GOT3 (cell line): ENCODE data around the gene NSMCE4A.
"Not testable (repeated sequence)": the region's sequence is repeated elsewhere in the genome, so short reads cannot be mapped to it uniquely, and the experiment has no call there.

Experiments
- DNase-seq: peaks from one replicate; lab custom pipeline; 2025; ENCODE audit warnings: mixed read lengths; lab: John Stamatoyannopoulos, UW

Gene NSMCE4A

GRCh38 chr10:121974535-121975294 lies at the start of gene NSMCE4A:
Gene NSMCE4A, minus strand, starts transcription at chr10:121975217. Its CDS starts 52 bp downstream, at chr10:121975165.
- no peak for DNase-seq

- DNase-seq = not testable (repeated sequence)
These were observed 48.2 kb upstream of the NSMCE4A start for GRCh38 chr10:122023257-122023656.

- no peak for DNase-seq
These were observed 47.3 kb upstream of the NSMCE4A start for GRCh38 chr10:122022276-122022675.

- no peak for DNase-seq
These were observed 46.8 kb upstream of the NSMCE4A start for GRCh38 chr10:122021828-122022227.

- no peak for DNase-seq
These were observed 46.4 kb upstream of the NSMCE4A start for GRCh38 chr10:122021379-122021778.

GRCh38 chr10:122020226-122020625 lies 45.2 kb upstream of the NSMCE4A start:
- DNase-seq = no peak

- DNase-seq = no peak
These were observed 44.5 kb upstream of the NSMCE4A start for GRCh38 chr10:122019414-122019975.

GRCh38 chr10:122018951-122019413 lies 44.0 kb upstream of the NSMCE4A start:
- no peak for DNase-seq

GRCh38 chr10:122018491-122018890 lies 43.5 kb upstream of the NSMCE4A start:
- no peak for DNase-seq

- not testable (repeated sequence) for DNase-seq
These were observed 42.9 kb upstream of the NSMCE4A start for GRCh38 chr10:122017926-122018325.

- DNase-seq = no peak
These were observed 39.7 kb upstream of the NSMCE4A start for GRCh38 chr10:122014652-122015248.

- DNase-seq = no peak
These were observed 38.3 kb upstream of the NSMCE4A start for GRCh38 chr10:122013311-122013780.

GRCh38 chr10:122012731-122013130 lies 37.7 kb upstream of the NSMCE4A start:
- no peak for DNase-seq

GRCh38 chr10:122010405-122011050 lies 35.5 kb upstream of the NSMCE4A start:
- DNase-seq = no peak

- DNase-seq = no peak
These were observed 32.4 kb upstream of the NSMCE4A start for GRCh38 chr10:122007415-122007814.

- DNase-seq = no peak
These were observed 26.7 kb upstream of the NSMCE4A start for GRCh38 chr10:122001698-122002097.

- no peak for DNase-seq
These were observed 24.3 kb upstream of the NSMCE4A start for GRCh38 chr10:121999301-121999700.

GRCh38 chr10:121998462-121998861 lies 23.4 kb upstream of the NSMCE4A start:
- no peak for DNase-seq

GRCh38 chr10:121994429-121994941 lies 19.5 kb upstream of the NSMCE4A start:
- no peak for DNase-seq

GRCh38 chr10:121991727-121992126 lies 16.7 kb upstream of the NSMCE4A start:
- DNase-seq = not testable (repeated sequence)

- no peak for DNase-seq
These were observed 15.1 kb upstream of the NSMCE4A start for GRCh38 chr10:121990015-121990677.
